ENCODE data around the gene CCDC7. TPM values are rescaled to one million over a fixed set of nuclear protein-coding genes. Genes with fewer than 3 reads are reported as not detected.

Gene CCDC7
- total RNA-seq, 2 experiments from 2014 or later: 28.4 to 34.5 TPM

Other genes with a start within 250 kb of the CCDC7 start
- gene EPC1, start 99.0 kb upstream of the CCDC7 start, total RNA-seq: 10 to 100 TPM; 58.7 to 65.3 TPM

Data from activated naive CD8-positive, alpha-beta T cell treated with anti-CD3 and anti-CD28 coated beads, Interleukin-2, amount 10 ng/mL, durations not matched to agents 7 days and 5 days (primary cell).